ENCODE results near the gene MARCHF9.
"Not testable (repeated sequence)": the region's sequence is repeated elsewhere in the genome, so short reads cannot be mapped to it uniquely, and the experiment has no call there.

The MARCHF9 gene

DNA sequence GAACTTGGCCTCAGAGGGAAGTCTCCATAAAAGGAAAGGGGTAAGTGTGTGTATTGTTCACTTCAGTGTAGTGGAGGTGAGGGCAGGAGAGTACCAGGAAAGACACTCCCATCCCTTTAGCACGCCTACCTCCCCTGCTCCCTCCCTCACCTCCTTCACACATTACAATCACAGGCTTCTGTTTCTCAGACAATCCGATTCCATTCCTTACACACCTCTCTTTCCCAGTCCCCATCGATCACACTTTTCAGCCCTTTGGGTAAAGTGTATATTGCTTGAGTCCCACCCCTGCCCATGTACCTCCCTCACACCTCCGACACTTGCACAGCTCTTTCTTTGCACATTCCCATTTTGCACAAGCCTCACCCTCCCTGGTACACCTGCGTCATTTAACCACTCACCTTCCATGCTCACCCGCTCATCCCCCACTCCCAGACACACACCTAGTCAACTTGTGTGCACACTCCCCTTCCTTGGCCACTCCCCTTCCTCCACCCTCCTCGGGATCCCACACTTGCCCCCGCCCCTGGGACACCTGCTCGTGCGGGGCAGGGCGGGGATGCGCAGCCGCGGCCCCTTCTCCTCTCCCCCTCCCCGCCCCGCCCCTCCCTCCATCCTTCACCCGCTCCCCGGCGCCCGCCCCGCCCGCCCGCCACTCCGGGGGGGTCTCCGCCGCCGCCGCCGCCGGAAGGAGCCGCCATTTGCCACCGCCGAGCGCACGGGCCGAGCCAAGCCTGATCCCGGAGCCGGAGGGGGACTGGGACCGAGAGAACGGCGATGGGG lies at the start of gene MARCHF9:
Gene MARCHF9 (plus strand): TSS at position 693 of the 783 bp plus-strand sequence. CDS start 426 bp downstream, outside the sequence.
- peak; percentile 67 to 76 for DNase-seq (ENCODE audit: low read depth in 2 of 2)

GRCh38 chr12:57707250-57707649 lies 47.7 kb upstream of the MARCHF9 start:
- no peak for DNase-seq (ENCODE audit: low read depth in 2 of 2)

DNA sequence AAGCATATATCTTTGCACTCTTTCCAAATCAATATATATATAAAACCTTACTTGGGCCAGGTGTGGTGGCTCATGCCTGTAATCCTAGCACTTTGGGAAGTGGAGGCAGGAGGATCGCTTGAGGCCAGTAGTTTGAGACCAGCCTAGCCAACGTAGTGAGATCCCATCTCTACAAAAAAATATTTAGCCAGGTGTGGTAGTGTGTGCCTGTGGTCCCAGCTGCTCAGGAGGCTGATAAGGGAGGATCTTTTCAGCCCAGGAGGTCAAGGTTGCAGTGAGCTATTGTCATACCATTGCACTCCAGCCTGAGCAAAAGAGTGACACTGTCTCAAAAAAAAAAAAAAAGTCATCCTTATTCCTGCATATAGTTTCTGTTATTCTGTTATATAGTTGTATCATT lies 46.6 kb upstream of the MARCHF9 start:
- DNase-seq (ENCODE audit: low read depth in 2 of 2), result no peak

- no peak for DNase-seq (ENCODE audit: low read depth in 2 of 2)
Observed at GRCh38 chr12:57712701-57713100, 42.2 kb upstream of the MARCHF9 start.

GRCh38 chr12:57713209-57713608 lies 41.7 kb upstream of the MARCHF9 start:
- DNase-seq (ENCODE audit: low read depth in 2 of 2), result no peak

GRCh38 chr12:57715036-57715748 lies 39.7 kb upstream of the MARCHF9 start:
- not testable (repeated sequence) for DNase-seq (ENCODE audit: low read depth in 2 of 2)

DNA sequence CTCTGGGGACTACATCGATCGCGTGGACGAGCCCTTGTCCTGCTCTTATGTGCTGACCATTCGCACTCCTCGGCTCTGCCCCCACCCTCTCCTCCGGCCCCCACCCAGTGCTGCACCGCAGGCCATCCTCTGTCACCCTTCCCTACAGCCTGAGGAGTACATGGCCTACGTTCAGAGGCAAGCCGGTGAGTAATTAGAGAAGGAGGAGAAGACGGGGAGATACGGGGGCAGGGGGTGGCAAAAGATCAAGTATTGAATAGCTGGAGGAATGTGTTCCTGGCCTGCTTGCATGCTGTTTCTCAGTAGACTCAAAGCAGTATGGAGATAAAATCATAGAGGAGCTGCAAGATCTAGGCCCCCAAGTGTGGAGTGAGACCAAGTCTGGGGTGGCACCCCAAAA lies 39.1 kb upstream of the MARCHF9 start:
- no peak for DNase-seq (ENCODE audit: low read depth in 2 of 2)

DNA sequence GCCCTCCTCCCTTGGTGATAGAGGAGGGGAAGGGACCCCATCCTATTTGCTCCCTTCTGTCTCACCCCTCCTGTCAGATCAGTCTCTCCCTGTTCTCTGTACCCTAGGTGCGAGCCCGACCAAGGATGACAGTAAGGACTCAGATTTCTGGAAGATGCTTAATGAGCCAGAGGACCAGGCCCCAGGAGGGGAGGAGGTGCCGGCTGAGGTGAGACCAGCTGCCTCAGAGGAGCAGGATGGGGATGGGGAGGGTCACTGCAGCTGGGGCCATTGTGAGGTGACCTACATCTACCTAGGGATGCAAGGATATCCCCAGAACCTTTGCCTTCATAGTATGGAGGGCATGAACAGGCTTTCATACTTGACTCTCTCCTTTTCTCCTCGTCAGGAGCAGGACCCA lies 38.6 kb upstream of the MARCHF9 start:
- no peak for DNase-seq (ENCODE audit: low read depth in 2 of 2)

DNA sequence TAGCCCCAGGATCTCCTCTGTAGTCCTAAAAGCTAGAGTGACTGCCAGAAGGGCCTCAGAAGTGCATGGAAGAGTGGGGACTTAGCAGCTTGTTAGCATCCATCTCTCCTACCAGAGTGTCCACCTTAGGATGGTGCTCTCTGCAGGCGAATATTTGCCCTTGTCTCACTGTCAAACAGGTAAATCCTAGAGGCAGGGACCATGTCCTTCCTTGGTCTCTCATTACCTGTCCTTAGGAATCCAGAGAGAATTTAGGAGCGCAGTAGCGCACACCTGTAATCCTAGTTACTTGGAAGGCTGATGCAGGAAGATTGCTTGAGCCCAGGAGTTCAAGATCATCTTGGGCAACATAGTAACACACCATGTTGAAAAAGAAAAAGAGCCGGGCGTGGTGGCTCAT lies 37.8 kb upstream of the MARCHF9 start:
- no peak for DNase-seq (ENCODE audit: low read depth in 2 of 2)

GRCh38 chr12:57717846-57718640 lies 36.9 kb upstream of the MARCHF9 start:
- no peak for DNase-seq (ENCODE audit: low read depth in 2 of 2)

DNA sequence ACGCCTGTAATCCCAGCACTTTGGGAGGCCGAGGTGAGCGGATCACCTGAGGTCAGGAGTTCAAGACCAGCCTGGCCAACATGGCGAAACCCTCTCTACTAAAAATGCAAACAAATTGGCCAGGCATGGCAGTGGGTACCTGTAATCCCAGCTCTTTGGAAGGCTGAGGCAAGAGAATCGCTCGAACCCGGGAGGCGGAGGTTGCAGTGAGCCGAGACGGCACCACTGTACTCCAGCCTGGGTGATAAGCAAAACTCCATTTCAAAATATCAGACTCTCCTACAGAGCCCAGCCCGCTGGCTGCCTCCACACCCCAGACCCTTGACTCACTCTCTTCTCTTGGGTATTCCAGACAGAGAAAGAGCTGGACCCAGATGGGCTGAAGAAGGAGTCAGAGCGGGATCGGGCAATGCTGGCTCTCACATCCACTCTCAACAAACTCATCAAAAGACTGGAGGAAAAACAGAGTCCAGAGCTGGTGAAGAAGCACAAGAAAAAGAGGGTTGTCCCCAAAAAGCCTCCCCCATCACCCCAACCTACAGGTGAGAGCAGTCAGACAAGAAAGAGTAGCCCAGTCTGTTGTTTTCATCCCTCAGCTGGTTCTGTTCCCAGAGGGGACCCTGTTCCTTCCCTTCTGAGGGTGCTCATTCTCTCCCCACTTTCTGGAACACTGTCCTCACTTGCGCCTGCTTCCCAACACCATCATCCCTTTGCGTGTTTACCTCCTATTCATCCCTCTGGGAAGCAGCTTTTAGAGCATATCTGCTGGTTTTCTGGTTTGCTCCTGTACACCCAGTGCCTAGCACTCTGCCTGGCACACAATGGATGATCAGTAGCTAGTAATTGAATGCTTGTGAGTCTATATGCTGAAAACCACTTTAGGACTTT lies 36.0 kb upstream of the MARCHF9 start:
- DNase-seq (ENCODE audit: low read depth in 2 of 2), result no peak

DNA sequence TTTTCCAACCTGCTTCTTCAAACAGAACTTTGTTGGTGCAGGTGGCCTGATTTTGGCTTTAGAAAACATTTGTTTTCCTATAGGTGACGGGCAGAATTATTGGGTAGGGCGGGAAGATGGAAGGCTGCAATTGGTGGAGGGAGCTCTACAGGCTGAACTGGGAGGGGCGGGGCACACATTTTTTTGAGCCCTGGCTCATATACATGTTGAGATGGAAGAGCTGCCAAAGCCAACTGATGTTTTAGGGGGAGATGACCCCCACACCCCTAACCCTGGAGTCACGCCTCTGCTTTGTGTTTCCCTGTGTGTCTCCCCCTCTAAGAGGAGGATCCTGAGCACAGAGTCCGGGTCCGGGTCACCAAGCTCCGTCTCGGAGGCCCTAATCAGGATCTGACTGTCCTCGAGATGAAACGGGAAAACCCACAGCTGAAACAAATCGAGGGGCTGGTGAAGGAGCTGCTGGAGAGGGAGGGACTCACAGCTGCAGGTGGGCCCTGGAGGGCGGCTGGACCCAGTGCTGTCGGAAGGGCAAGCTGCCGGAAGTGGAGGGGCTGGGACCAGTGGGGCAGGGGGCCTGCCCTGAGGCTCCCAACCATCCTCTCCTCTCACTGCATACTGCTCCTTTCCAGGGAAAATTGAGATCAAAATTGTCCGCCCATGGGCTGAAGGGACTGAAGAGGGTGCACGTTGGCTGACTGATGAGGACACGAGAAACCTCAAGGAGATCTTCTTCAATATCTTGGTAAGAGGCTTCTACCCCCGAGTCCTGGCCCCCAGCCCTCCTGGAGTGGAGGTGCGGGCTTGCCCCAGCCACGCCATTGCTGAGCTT lies 34.9 kb upstream of the MARCHF9 start:
- DNase-seq (ENCODE audit: low read depth in 2 of 2), result no peak

DNA sequence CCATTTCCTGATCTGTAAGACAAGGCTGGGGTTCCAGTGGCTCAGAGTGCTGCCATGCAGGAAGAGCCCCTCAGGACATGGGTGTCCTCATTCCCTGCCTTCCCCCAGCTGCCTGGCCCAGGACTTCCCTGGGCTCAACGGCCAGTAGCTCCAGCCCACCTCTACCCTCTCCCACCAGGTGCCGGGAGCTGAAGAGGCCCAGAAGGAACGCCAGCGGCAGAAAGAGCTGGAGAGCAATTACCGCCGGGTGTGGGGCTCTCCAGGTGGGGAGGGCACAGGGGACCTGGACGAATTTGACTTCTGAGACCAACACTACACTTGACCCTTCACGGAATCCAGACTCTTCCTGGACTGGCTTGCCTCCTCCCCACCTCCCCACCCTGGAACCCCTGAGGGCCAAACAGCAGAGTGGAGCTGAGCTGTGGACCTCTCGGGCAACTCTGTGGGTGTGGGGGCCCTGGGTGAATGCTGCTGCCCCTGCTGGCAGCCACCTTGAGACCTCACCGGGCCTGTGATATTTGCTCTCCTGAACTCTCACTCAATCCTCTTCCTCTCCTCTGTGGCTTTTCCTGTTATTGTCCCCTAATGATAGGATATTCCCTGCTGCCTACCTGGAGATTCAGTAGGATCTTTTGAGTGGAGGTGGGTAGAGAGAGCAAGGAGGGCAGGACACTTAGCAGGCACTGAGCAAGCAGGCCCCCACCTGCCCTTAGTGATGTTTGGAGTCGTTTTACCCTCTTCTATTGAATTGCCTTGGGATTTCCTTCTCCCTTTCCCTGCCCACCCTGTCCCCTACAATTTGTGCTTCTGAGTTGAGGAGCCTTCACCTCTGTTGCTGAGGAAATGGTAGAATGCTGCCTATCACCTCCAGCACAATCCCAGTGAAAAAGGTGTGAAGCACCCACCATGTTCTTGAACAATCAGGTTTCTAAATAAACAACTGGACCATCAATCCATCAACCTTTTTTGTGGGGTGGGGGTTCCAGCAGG lies 34.0 kb upstream of the MARCHF9 start:
- DNase-seq (ENCODE audit: low read depth in 2 of 2), result no peak

DNA sequence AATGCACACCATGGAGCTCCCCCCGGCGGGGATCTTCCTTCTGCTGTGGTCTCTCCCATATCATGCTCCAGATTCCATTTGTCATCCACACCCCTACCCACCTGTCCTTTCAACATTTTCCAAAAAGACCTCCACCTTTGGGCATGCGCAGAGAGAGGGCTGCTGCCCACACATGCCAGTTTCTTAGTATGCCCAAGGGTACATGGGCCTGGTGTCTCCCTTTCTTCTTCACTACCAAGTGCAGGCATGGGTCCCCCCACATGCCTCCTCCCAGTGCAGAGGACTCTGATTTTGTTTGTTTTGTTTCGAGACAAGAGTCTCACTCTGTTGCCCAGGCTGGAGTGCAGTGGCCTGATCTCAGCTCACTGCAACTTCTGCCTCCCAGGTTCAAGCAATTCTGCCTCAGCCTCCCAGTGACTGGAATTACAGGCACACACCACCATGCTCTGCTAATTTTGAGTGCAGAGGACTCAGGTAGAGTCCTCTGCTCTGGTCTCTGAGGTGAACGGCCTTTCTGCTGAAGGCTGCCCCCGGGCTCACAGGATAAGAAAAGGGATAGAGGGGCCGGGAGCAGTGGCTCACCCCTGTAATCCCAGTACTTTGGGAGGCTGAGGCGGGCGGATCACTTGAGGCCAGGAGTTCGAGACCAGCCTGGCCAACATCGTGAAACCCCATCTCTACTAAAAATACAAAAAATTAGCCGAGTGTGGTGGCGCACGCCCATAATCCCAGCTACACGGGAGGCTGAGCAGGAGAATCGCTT lies 32.9 kb upstream of the MARCHF9 start:
- not testable (repeated sequence) for DNase-seq (ENCODE audit: low read depth in 2 of 2)

DNA sequence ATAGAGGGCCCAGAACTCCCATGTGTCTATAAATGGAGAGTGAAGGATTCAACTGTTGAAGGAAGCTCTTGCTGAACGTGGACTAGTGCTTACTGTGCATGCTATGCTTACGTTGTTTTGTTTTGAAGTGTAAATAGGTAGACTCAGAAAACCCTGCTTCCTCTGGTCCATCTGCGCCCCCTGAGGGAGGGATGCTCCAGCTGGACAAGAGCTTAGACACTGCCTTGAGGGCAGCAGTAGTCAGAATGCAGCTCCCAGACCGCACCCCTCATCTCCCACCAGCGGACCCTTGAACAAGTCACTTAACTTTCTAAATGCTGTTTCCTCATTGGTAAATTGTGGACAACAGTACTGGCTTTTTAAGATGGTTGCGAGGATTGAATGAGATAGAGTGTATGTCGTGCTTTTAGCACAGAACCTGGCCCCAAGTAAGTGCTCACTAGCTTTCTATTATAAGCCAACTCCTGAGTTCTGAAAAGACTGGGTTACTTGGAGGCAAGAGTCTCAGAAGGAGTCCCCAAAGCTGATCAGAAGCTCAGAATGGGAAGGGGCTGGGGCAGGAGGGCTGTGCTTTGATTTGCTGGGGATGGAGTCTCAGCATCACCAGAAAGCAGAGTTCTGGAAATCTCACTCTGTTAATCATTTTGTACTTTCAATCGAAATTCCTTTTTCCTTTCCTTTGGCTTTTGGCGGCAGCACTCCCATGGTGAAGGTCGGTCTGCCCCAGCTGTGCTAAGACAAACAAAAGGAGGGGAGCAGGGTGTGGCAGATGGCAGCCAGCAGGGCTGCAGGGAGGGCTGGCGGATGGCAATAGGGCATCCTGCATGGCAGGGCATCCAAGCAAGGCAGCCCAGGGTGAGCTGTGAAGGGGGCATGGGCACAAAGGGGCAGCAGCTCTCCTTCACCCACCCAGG lies 31.9 kb upstream of the MARCHF9 start:
- DNase-seq (ENCODE audit: low read depth in 2 of 2), result no peak

- DNase-seq (ENCODE audit: low read depth in 2 of 2), result no peak
Observed at GRCh38 chr12:57723630-57723962, 31.3 kb upstream of the MARCHF9 start.

All from stimulated activated CD8-positive, alpha-beta memory T cell treated with anti-CD3 and anti-CD28 coated beads, Interleukin-7, amount 100 ng/mL, for 4 hours (primary cell).